Measurements from ENCODE around the gene IL4R.
A peak's percentile ranks its signal among the peaks of the same experiment; 100 is the strongest.

IL4R gene

DNA sequence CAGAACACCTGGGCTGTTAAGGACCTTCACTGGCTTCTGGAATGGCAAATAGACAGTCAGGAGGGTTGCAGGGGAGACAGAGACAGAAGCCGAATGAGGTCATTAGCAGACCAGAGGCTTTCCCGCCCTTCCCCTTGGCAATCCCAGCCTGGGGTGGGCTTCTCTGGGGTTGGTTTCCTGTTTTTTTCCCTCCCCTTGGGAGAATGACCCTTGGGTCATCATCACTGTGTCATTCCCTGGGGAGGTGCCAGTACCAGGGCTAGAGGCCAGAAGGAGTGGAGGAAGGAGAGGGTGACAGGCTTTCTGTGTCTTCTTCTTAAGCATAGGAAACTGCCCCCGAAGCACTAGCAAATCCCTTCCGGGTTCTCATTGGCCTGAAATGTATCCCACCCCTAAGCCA is 45.3 kb downstream of the IL4R start:
- DNase-seq (ENCODE audit: low read depth), result no peak

DNA sequence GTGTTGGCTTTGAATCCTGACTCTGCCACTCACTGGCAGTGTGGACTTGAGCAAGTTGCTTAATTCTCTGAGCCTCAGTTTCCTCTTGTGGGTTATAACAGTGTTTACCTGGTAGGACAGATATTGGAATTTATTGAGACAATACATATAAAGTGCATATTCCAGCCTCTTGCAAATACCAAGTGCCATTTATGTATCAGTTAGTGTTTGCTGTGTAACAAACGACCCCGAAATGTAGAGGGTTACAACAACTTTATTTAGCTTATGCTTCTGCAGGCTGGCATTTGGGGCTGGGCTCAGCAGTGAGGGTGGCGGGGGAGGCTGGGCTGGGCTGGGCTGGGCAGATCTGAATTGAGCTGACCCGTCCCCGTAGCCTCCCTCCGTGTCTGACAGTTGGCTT is 45.8 kb downstream of the IL4R start:
- DNase-seq (ENCODE audit: low read depth), result no peak

DNA sequence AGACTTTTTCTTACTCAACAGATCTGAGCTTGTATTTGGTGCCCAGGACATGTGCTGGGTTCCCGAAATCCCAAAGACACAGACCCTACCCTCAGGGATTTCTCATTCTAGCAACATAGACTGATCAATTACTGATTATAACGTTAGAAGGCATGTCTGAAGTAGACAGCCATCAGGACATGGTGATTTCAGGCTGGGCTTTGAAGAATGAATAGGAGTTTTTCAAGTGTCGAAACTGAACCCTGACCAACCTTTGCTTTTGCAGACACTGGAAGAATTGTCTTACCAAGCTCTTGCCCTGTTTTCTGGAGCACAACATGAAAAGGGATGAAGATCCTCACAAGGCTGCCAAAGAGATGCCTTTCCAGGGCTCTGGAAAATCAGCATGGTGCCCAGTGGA is 48.2 kb downstream of the IL4R start:
- DNase-seq (ENCODE audit: low read depth), result no peak

DNA sequence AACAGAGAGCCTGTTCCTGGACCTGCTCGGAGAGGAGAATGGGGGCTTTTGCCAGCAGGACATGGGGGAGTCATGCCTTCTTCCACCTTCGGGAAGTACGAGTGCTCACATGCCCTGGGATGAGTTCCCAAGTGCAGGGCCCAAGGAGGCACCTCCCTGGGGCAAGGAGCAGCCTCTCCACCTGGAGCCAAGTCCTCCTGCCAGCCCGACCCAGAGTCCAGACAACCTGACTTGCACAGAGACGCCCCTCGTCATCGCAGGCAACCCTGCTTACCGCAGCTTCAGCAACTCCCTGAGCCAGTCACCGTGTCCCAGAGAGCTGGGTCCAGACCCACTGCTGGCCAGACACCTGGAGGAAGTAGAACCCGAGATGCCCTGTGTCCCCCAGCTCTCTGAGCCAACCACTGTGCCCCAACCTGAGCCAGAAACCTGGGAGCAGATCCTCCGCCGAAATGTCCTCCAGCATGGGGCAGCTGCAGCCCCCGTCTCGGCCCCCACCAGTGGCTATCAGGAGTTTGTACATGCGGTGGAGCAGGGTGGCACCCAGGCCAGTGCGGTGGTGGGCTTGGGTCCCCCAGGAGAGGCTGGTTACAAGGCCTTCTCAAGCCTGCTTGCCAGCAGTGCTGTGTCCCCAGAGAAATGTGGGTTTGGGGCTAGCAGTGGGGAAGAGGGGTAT is 48.9 kb downstream of the IL4R start:
- no peak for DNase-seq (ENCODE audit: low read depth)

DNA sequence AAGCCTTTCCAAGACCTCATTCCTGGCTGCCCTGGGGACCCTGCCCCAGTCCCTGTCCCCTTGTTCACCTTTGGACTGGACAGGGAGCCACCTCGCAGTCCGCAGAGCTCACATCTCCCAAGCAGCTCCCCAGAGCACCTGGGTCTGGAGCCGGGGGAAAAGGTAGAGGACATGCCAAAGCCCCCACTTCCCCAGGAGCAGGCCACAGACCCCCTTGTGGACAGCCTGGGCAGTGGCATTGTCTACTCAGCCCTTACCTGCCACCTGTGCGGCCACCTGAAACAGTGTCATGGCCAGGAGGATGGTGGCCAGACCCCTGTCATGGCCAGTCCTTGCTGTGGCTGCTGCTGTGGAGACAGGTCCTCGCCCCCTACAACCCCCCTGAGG is 49.5 kb downstream of the IL4R start:
- DNase-seq (ENCODE audit: low read depth), result no peak

DNA sequence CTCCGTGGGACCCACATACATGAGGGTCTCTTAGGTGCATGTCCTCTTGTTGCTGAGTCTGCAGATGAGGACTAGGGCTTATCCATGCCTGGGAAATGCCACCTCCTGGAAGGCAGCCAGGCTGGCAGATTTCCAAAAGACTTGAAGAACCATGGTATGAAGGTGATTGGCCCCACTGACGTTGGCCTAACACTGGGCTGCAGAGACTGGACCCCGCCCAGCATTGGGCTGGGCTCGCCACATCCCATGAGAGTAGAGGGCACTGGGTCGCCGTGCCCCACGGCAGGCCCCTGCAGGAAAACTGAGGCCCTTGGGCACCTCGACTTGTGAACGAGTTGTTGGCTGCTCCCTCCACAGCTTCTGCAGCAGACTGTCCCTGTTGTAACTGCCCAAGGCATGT is 50.0 kb downstream of the IL4R start:
- DNase-seq (ENCODE audit: low read depth), result no peak

DNA sequence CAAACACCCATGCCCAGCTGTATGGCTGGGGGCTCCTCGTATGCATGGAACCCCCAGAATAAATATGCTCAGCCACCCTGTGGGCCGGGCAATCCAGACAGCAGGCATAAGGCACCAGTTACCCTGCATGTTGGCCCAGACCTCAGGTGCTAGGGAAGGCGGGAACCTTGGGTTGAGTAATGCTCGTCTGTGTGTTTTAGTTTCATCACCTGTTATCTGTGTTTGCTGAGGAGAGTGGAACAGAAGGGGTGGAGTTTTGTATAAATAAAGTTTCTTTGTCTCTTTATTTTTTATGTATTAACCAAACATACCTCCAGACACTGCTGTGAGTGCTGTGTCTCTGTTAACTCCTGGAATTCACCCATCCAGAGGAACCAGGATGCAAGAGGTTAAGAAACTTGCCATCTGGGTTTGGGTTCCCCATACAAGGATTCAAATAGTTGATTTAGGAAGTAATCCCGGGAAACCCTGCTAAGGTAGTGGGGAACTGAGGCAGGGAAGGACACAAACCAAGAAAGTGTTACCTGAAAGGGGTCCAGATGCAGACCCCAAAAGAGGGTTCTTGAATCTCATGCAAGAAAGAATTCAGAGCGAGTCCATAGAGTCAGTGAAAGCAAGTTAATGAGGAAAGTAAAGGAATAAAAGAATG is 50.8 kb downstream of the IL4R start:
- DNase-seq (ENCODE audit: low read depth), result no peak

DNA sequence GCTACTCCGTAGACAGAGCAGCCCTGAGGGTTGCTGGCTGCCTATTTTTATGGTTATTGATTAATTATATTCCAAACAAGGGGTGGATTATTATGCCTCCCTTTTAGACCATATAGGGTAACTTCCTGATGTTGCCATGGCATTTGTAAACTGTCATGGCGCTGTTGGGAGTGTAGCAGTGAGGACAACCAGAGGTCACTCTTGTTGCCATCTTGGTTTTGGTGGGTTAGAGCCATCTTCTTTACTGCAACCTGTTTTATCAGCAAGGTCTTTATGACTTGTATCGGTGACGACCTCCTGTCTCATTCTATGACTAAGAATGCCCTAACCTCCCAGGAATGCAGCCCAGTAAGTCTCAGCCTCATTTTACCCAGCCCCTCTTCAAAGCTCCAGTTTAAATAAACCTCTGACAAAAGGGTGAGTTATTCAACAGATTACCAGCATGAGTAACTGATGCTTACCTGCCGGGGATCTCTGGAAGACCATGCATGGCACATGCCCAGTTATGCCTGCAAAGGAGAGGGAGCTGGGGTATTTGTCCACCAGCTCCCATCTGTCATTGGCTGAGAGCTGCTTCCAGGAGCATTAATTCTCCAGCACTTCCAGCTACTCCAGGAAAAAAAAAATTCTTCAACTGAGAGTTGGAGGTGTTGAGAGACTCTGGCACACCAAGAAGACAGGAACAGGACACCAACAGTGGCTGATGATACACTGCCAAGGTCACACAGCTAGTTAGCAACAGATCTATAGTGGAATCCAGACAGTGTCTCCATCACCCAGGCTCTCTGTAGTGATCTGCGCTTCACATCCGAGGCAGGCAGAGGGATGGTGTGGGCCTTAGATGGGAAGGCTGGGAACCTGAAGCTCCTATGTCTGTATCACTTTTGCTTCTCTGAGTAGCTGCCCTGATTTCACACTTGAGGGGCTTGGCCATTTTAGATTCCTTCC is 51.6 kb downstream of the IL4R start:
- no peak for DNase-seq (ENCODE audit: low read depth)

DNA sequence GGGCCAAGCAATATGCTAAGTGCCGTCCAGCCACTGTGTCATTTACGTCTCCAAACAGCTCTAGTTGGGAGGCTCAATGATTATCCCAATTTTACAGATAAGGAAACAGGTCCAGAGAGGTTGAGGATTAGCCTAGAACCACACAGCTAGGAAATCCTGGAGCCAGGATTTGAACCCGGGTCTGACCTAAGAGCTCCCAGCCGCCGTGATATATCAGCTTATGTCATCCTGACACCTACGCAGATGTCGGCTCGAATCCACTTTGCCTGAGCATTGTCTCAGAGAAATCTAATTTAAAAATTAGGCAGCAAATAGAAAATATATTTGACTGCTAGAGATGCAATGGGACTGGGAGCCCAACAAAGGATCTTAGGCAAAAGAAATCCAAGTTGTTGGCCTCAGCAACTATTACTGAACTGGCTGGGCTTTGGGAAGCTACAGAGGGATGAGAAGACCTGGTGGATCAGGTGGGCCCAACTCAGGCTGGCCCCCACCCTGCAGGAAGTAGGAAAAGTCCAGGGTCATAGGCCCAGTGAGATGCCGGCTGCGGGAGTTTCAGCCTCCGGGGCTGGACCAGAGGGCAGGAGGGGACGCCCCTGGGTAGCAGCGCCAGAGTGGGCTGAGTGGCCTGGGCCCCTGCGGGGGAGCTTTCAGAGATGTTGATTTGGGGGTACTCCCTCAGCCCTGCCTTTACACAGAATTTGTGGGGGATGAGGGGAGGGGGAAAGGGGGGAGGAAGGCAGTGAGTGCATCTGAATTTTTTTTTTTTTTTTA is 53.1 kb downstream of the IL4R start:
- no peak for DNase-seq (ENCODE audit: low read depth)

DNA sequence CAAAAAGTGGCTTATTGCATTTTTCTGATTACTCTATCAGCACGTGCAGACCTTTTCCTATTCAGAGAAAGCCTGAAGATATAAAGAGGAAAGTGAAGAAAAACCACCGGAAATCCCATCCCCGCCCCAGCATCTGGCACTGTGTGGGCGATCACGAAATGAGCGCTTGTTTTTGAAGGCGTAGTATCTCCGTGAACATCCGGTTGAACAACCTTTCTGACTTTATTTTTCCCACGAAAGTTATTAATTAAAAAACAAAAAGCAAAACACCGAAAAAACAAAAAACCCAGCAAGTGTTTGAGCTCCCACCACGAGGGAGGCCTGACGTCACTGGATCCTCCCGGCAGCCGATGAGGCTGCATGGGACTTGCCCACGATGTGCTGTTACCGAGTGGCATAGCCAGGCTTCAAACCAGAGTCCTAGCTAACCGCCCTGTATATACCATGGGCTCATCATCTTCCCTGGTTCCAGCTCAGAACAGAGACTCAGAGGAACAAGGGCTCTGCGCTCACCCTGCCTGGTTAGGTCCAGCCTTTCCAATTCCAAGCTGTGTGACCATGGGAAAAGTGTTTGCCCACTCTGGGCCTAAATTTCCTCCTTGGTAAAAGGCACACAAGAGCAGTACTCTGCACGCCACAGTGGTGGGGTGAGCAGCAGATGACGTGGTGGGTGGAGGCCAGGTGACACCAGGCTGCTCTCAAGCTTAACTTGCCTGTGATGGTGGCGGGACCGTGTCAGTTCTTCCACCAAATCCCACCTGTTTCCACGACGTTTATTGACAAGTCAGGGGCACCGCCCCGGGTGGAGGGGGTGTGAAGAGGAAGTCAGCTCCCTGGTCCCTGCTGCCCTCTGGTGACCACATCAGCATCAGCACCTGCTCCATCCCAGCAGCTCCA is 53.9 kb downstream of the IL4R start:
- DNase-seq (ENCODE audit: low read depth), result peak; percentile 56

DNA sequence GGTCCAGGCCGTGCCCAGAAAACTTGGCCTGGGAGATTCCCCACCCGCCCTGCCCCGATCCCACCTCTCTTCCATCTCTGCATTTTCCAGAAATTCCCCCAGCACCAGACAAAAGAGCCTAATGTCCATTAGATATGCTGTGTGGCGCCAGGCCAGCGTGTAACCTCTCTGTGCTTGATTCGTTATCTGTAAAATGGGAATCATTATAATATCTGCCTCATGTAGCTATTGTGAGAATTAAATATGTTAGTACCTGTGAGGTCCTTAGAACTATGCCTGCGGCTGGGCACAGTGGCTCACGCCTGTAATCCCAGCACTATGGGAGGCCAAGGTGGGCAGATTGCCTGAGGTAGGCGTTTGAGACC is 54.6 kb downstream of the IL4R start:
- DNase-seq (ENCODE audit: low read depth), result no peak

DNA sequence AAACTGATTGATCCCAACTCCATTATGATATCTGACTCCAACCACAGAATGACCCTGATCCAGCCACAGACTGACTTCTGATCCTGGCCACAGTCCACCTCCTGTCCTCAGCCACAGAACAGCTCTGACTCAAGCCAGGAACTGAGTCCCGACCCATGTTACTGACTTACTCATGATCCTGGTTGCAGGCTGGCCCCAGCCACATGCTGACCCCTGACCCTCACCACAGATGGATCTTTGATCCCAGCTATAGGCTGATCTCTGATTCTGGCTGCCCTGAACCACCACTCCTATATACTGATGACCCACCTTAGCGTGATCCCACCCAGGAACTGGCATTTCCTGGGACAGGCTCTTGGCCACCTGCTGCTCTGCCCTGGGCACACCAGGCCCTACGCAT is 56.0 kb downstream of the IL4R start:
- DNase-seq (ENCODE audit: low read depth), result no peak

DNA sequence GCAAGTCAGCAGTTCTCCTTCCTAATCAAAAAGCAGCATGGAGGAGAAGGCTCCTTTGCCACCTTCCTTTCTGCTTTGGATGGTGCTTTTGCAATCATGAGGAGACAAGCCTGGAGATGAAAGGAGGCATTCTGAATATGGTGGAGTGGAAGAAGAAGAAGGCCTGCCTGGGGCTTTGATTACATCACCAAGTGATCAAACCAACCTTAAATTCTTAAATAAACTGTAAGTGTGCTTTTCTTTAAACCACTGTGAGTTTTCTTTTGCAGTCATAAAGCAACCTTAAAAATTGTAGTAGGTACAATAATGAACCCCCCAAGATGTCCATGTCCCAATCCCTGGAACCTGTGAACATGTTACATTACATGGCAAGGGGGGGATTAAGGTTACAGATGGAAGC is 56.5 kb downstream of the IL4R start:
- no peak for DNase-seq (ENCODE audit: low read depth)

DNA sequence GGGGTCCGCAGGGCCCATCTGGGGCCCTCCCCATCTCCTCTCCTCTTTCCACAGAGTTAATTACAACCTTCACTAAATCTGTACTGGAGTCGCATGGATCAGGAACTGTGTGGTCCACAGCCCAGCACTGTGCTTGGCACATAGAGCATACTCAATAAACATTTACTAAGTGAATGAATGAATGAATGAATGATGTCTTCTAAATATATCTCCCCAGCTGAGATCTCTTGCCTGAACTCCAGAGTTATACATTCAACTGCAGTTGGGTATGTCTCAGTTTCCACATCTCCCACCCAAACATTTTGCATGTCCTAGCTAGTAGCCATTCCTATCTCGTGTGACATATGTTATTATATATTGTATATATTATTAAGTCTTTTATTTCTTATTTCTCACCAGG is 59.5 kb downstream of the IL4R start:
- no peak for DNase-seq (ENCODE audit: low read depth)

DNA sequence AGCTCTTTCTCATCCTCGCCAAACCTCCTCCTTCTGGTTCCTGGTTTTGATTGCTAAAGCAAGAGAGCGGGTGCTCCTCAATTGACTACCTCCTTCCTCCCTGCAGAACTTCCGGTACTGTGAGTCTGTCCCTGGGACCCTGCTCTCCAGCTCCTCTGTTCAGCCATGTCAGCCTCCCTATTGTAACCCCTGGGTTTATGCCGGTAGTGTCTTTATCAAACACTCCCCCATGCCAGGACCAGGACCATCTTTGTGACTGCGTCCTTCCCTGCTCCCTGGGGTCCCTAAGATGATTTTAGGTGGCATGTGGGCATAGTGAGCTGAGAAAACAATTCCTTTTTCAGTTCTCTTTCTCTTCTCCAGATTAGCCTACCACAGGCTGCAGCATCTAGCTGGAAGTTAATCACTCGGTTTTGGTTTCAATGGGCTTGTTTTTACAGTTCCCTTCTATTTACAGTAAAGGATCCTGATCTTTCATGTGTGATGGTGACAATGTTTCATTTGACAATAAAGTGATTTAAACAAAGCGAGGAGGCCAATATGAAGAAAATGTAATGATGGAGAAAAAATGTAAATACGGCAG is 60.5 kb downstream of the IL4R start:
- DNase-seq (ENCODE audit: low read depth), result no peak

DNA sequence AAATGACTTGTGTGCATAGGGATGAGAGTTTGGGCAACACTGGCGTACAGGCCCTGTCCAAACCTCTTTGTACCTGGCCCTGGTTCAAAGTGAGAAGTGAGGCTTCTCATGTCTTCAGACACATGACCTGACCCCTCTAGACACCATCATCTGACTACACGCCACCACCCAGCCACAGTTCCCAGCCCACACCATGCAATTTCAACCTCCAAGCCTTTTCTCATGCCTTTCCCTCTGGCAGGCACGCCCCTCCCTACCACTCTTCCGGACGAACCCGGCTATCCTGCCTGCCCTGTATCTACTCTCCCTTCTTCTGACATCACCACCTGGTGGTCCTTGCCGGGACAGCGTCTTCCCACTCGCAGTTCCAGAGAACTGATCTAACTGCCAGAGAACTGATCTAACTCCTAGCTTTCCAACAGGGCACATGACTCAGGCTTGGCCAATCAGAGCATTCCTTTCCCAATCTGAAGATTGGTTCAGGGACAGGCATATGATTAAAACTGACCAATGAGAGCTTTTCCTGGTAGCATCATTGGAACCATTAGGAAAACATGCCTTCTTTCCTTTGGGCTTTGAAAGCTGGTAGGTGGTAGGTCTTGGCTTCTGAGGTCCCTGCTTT is 61.1 kb downstream of the IL4R start:
- DNase-seq (ENCODE audit: low read depth), result no peak

DNA sequence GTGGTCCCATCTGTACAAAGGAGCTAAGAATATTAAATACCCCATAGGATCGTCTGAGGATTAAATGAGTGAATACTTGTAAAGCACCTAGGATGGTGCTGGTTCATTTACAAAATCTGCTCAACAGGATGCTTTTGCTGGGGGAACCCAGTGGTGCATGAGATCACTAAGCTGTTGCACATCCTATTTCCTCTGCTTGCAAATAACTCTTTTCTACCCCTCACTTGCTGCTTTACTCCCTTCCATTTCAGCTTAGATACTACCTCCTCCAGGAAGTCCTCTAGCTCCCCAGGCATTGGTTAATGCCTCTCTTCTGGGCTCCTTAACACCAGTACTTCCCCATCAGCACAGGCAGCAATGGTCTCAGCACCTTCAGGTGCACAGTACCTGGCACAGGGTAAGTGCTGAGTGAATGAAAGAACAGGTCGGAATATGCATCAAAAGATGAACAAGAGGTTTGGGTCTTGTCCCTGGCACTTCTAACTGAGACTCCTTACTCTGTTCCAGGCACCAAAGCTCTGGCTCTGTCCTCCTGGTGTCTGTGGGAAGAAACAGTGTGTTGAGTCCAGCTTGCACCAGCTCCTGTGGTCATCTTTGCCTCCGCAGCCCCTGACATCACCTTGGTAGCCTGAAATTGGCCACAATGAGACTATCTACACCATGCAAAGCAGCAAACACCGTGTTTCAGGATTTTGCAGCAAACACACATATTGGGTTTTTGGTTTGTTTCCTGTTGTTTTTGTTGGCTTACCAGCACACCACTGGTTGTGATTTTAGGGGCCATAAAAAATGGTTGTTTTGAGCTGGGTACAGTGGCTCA is 64.1 kb downstream of the IL4R start:
- no peak for DNase-seq (ENCODE audit: low read depth)

DNA sequence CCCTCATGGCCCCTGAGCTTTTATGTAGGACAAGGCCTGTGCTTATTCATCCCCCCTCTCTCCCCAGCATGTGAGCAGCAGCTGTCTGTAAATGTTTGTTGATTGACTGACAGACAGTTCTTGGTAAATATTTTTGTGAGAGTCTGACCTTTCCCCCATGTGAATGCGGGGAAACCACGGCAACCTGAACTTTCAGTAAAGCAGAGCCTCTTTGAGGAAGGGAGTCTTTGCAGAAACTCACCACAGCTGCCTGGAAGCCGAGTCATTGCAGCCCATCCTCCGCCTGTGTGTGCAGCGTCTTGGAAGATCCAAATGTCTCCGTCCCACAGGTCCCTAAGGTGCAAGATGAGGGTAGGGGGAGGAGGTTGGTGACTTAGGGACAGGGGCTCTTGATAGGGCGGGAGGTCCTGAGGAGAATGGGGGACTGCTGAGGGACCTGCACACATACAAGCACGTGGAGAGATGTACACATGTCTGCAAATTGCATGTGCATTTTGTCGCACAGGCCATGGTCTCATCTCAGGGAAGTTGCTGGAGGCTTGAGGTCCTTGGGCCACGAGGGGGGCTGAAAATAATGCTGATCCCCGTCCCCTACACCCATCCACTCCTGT is 65.2 kb downstream of the IL4R start:
- DNase-seq (ENCODE audit: low read depth), result no peak

DNA sequence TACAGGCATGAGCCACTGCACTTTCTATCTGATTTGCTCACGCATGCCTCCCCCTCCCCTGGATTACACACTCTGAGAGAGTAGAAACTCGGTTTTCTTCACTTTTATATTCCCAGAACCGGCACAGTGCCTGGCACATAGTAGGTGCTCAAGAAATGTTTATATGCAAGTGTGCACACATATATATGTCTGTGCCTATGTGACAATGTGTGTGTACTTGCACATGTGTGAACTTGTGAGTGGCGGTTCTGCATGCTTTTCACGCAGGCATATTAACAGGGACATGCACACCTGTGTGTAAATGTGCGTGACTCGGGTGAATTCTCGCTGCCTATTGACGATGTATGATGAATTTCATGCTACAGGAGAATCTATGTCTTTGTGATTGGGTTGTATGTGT is 66.1 kb downstream of the IL4R start:
- no peak for DNase-seq (ENCODE audit: low read depth)
